ENCODE measurements around the gene LTB. TPM values are rescaled to one million over a fixed set of nuclear protein-coding genes. Genes with fewer than 3 reads are reported as not detected.

The LTB gene
- polyA plus RNA-seq, 1 of the 3 experiments (the other 2 are of a cell fraction) = 0.10 TPM

GRCh38 chr6:31586008-31586407, 3.8 kb upstream of the LTB start, which contains the start of gene LST1 (continued):
- TF ChIP-seq USF2 (IDR thresholded peaks at IDR 0.05; ENCODE audit: borderline replicate concordance, low read depth, low read length) (no peak), TAF1 (IDR thresholded peaks at IDR 0.05; ENCODE audit: borderline replicate concordance, low read depth, low read length) (no peak), PBX3 (IDR thresholded peaks at IDR 0.05) (no peak), GATA2 (CRISPR knock-in tag; IDR thresholded peaks at IDR 0.05) (no peak), EP300 (IDR thresholded peaks at IDR 0.05; ENCODE audit: borderline replicate concordance in 1 of 2, low read depth in 1 of 2, low read length in 1 of 2) (no peak), NFIC (IDR thresholded peaks at IDR 0.05; ENCODE audit: borderline replicate concordance) (no peak)

- no peaks in the 10 kb centered on the region for H4K20me1 ChIP-seq (ENCODE audit: insufficient read depth)
- no peak overlapping the region for H3K4me2 ChIP-seq
- H3K9ac ChIP-seq = no peak overlapping the region
- H3K4me1 ChIP-seq (ENCODE audit: control insufficient read depth in 1 of 2, insufficient read depth in 2 of 2, low read depth in 1 of 2, low read length in 1 of 2) = peaks cover 0 to 8% of the 10 kb centered on the region in 2 experiments; a peak in 1 of 4 replicates
- 56% methylated on average over 2 of the region's 2 CpGs for WGBS (ENCODE audit: low lambda C conversion rate)
- H3K79me2 ChIP-seq (ENCODE audit: insufficient read depth) = no peaks in the 10 kb centered on the region
- DNase-seq = no peak
- H3K9me3 ChIP-seq = no peaks in the 10 kb centered on the region
- H3K27ac ChIP-seq (ENCODE audit: low read depth in 2 of 2, low read length in 1 of 2) = no peak overlapping the region
- H3K4me3 ChIP-seq (ENCODE audit: low read depth in 2 of 2, low read length in 1 of 2) = no peak overlapping the region
- POLR2A ChIA-PET = no interaction called here
- H3K36me3 ChIP-seq (replicated peaks in 1 of 2; ENCODE audit: control insufficient read depth in 1 of 2, insufficient read depth in 2 of 2, low read length in 1 of 2) = no peaks in the 10 kb centered on the region
- H3K27me3 ChIP-seq (ENCODE audit: insufficient read depth) = no peaks in the 10 kb centered on the region
- no peak overlapping the region for H2AFZ ChIP-seq (ENCODE audit: low read depth)
- TF ChIP-seq MXI1 (IDR thresholded peaks at IDR 0.05; ENCODE audit: low read depth, low read length) (no peak), GATA2 (CRISPR knock-in tag; IDR thresholded peaks at IDR 0.05) (no peak), CTCF (IDR thresholded peaks at IDR 0.05) (peak; percentile 47)
- no peaks in the 10 kb centered on the region for H3K9me2 ChIP-seq
- H3F3A ChIP-seq (replicated peaks; ENCODE audit: insufficient read depth) = no peaks in the 10 kb centered on the region
- CTCF ChIA-PET = interaction anchor here (0.6 to 17.6 kb wide), 5 partner anchors 10 to 631 kb away, joined by 3 to 312 read pairs (median 4); partner anchors contain the start of genes ATP6V1G2, NFKBIL1 and TNF
Measured at GRCh38 chr6:31585491-31585890, 3.3 kb upstream of the LTB start.
